ENCODE measurements around the gene ADARB2.

DNA sequence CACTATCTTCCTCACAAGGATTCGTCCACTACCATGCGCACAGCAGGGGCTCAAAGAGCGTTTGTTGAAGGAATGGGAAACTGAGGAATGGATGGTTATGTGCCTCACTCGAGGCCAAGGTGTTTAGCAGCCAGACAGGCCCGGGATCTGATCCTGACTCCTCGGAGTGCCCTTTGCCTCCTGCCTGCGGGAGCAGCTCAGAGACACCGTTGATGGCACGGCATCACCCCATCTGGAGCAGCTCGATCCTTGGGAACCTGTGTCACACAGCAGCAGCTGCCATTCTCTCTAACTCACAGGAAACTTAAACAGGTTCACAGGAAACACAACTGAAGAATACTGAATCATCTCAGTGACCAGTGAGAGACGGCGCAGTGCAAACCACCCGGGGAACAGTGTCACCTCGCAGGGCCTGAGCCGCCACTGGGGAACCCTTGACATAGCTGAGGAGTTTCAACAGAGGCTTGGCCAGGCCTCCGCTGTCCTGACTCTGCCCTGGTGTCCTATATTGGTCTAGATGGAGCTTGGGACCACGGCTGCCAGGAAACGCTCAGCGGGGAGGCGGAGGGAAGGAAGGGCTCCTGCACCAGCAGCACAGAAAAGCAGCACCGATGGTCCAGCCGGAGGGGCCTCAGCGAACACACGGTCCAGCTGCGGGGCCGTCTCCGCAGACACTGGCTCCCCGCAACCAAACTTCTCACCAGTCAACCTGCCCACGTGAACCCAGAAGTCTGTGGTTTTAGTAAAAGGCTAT, 169.4 kb downstream of the ADARB2 start:
- TF ChIP-seq RAD21 (IDR thresholded peaks at IDR 0.05) (no peak), MAX (IDR thresholded peaks at IDR 0.05) (no peak), CTCF (IDR thresholded peaks at IDR 0.05; ENCODE audit: low read depth, low read length, missing input control) (no peak), SP1 (IDR thresholded peaks at IDR 0.05) (no peak), GABPA (IDR thresholded peaks at IDR 0.05 in 1 of 2, conservative IDR thresholded peaks at IDR 0.05 in 1 of 2) (no peak), FOXA1 (IDR thresholded peaks at IDR 0.05) (no peak)
